ENCODE measurements around the gene TMEM238L. TPM values are rescaled to one million over a fixed set of nuclear protein-coding genes. Genes with fewer than 3 reads are reported as not detected.

Gene TMEM238L
- total and polyA plus RNA-seq, 11 donors = not detected

DNA sequence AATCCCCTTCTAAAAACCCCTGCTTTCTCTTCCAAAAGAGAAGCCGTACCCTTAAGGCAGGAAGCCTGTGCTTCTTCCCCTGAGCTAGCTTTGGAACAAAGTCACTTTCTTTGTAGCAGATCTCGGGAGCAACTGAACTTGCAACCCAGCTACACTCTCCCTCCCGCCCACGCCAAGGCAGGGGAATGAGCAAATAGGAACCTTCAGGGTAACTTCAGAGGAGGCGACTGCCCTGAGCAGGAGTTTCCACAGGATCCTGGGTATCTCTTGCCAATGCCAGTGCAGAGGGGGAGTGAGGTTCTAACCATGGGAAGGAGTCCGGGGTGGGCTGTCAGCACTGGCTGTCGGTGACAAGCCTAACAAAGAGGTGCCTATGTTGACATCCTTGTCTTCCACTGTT is 39.9 kb upstream of the TMEM238L start:
- Histone ChIP-seq H3K36me3 (no peaks in the 10 kb centered on the region), H3K27ac (no peak overlapping the region), H3K9me3 (peaks cover 0 to 6% (median 0%) of the 10 kb centered on the region in 12 donors), H3K4me1 (peaks cover 0 to 11% (median 0%) of the 10 kb centered on the region in 12 donors), H3K27me3 (peaks cover 0 to 9% (median 0%) of the 10 kb centered on the region in 9 donors), H3K4me3 (no peak overlapping the region)
- DNase-seq (peak in 1 of 5 donors; percentile 21), ATAC-seq (peak in 3 of 4 donors; percentile 12 to 32 (median 25))
- WGBS, 4 donors = 42 to 47% (median 45%) methylated on average over 7 of the region's 7 CpGs
- intact Hi-C loops (cut with DNase I) = loop anchor here in 8 of 10 donors (1.0 to 10.0 kb wide), 7 partner anchors 92 to 199 kb away; no protein-coding TSS in a partner anchor
- TF ChIP-seq POLR2A (IDR thresholded peaks at IDR 0.05) = no peak
- TF ChIP-seq, protein P1, sequence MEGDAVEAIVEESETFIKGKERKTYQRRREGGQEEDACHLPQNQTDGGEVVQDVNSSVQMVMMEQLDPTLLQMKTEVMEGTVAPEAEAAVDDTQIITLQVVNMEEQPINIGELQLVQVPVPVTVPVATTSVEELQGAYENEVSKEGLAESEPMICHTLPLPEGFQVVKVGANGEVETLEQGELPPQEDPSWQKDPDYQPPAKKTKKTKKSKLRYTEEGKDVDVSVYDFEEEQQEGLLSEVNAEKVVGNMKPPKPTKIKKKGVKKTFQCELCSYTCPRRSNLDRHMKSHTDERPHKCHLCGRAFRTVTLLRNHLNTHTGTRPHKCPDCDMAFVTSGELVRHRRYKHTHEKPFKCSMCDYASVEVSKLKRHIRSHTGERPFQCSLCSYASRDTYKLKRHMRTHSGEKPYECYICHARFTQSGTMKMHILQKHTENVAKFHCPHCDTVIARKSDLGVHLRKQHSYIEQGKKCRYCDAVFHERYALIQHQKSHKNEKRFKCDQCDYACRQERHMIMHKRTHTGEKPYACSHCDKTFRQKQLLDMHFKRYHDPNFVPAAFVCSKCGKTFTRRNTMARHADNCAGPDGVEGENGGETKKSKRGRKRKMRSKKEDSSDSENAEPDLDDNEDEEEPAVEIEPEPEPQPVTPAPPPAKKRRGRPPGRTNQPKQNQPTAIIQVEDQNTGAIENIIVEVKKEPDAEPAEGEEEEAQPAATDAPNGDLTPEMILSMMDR (IDR thresholded peaks at IDR 0.05) = no peak

DNA sequence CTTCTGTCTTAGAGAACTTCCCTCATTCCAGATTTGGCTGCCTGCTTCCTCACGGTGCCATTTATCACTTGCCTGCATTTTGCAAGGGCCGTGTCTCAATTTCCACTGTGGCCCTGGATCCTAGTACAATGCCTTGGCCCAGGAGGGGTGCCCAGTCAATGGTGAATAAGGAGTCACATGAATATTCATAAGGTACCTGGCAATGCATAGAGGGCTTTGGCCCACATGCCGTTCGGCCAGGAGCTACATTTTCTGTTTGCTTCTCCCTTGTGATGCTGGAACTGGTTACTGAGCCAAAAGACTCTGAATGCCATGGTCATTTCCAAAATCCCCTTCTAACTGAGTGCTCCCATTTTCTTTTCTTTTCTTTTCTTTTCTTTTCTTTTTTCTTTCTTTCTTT is 38.8 kb upstream of the TMEM238L start:
- intact Hi-C loops (cut with DNase I) = loop anchor here in 3 of 10 donors (5.0 to 10.0 kb wide), 3 partner anchors 90 to 198 kb away; no protein-coding TSS in a partner anchor
- H3K36me3 ChIP-seq = no peaks in the 10 kb centered on the region
- no peak for TF ChIP-seq POLR2A (IDR thresholded peaks at IDR 0.05)
- TF ChIP-seq, protein P1 (IDR thresholded peaks at IDR 0.05) = no peak
- no peak overlapping the region for H3K27ac ChIP-seq
- DNase-seq = no peak
- no peak for ATAC-seq
- peaks cover 0 to 10% (median 0%) of the 10 kb centered on the region in 9 donors for H3K27me3 ChIP-seq
- H3K9me3 ChIP-seq = peaks cover 0 to 3% (median 0%) of the 10 kb centered on the region in 12 donors
- no peak overlapping the region for H3K4me3 ChIP-seq
- H3K4me1 ChIP-seq = peaks cover 0 to 11% (median 0%) of the 10 kb centered on the region in 12 donors
- WGBS, 4 donors = 67 to 82% (median 79%) methylated on average over 4 of the region's 4 CpGs

DNA sequence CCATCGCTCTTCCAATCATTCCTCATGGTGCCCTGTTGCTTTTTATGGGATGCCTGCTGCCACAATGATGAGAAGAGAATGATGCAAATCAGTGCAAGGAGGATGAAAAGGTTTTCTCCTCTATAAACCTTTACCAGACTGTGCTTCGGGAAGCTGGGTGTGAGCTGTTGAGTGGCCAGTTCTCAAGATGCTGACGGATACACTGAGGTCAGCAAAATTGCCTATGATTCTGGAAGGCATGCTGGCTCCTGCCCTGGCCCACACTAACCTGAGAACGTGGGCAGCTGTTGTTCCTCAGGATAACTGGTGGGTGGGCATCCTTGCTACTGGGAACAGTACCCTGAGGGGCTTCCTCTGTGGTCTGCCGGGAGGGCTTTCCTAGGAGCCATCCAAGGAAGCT is 34.8 kb upstream of the TMEM238L start:
- H3K9me3 ChIP-seq = no peaks in the 10 kb centered on the region
- H3K27me3 ChIP-seq = peaks cover 0 to 10% (median 0%) of the 10 kb centered on the region in 9 donors
- no peaks in the 10 kb centered on the region for H3K36me3 ChIP-seq
- TF ChIP-seq, protein P1 (IDR thresholded peaks at IDR 0.05) = no peak
- no peak for TF ChIP-seq POLR2A (IDR thresholded peaks at IDR 0.05)
- DNase-seq (no peak), ATAC-seq (no peak)
- WGBS, 4 donors = 80 to 86% (median 84%) methylated on average over 4 to 5 of the region's 5 CpGs
- intact Hi-C loops (cut with DNase I) = loop anchor here in 1 of 10 donors (5.0 kb wide), 1 partner anchor 81 kb away; no protein-coding TSS in a partner anchor
- H3K4me1 ChIP-seq = no peaks in the 10 kb centered on the region
- H3K4me3 ChIP-seq = no peak overlapping the region
- no peak overlapping the region for H3K27ac ChIP-seq

DNA sequence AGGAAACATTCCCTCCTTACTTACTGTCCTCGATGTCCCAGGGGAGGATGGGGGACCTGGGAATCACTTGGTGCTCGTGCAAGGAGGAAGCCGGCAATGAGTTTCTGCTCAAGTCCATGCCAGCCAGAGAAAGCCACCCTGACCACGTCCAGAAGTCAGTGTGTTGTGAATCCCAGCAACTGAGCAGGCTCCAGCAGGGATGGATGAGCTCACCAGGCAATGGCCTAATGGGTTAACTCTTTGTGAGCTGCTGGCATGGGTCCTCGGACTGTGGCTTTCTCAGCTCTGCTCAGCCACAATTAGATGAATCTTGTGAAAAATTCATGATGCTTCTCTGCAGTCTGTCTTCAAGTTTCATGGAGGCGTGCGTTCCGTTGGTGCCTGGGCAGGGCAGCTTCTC is 34.0 kb upstream of the TMEM238L start, which contains the start of gene PIRT:
Gene PIRT, minus strand, starts transcription at position 167 of the 400 bp plus-strand sequence. CDS start 12,442 bp downstream, outside the sequence.
- H3K27ac ChIP-seq = no peak within 1 kb of the TSS
- H3K27me3 ChIP-seq = peaks cover 0 to 10% (median 0%) of the 10 kb centered on the region in 9 donors
- H3K9me3 ChIP-seq = no peaks in the 10 kb centered on the region
- TF ChIP-seq, protein P1 (IDR thresholded peaks at IDR 0.05) = no peak
- no peak for TF ChIP-seq POLR2A (IDR thresholded peaks at IDR 0.05)
- DNase-seq = no peak
- H3K4me1 ChIP-seq = no peaks in the 10 kb centered on the region
- H3K4me3 ChIP-seq = no peak within 1 kb of the TSS
- H3K36me3 ChIP-seq = no peaks in the 10 kb centered on the region
- intact Hi-C loops (cut with DNase I) = loop anchor here in 1 of 10 donors (5.0 kb wide), 1 partner anchor 81 kb away; no protein-coding TSS in a partner anchor
- 57 to 75% (median 65%) methylated on average over 7 to 8 of the region's 8 CpGs for WGBS, 4 donors
- ATAC-seq = no peak
